Ramos (cell line): Measurements from ENCODE around the gene MRPS24.
"Not testable (repeated sequence)": the region's sequence is repeated elsewhere in the genome, so short reads cannot be mapped to it uniquely, and the experiment has no call there.

Source experiments
- in situ Hi-C: fragments of 300-500 bp; cut with MboI; formaldehyde crosslinking; loops from one replicate; pipeline ENCODE4 v1.14.3; 2022; ENCODE audit warnings: low sequenced_read_pairs; ENCODE audit not compliant: unreplicated experiment

The MRPS24 gene

DNA sequence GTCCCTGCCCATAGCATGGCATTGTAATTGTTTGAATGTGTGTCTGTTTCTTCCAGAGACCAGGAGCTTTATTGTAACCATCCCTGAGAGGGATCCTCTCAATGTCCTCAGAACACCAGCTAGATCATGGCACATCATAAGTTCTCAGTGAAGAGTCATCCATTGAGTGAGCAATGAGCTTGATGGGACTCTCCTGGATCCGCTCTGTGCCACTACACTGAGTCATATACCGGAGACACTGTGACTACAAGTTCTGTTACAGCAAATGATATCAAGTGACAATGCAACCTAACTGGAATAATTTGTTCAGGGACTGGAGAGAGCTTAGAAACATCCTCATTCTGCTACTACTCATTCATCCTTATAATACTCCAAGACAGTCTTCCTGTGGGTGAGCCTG lies 25.1 kb downstream of the MRPS24 start:
- in situ Hi-C loops, result loop anchor here (25.0 kb wide), 1 partner anchor 282 kb away; no protein-coding TSS in a partner anchor

DNA sequence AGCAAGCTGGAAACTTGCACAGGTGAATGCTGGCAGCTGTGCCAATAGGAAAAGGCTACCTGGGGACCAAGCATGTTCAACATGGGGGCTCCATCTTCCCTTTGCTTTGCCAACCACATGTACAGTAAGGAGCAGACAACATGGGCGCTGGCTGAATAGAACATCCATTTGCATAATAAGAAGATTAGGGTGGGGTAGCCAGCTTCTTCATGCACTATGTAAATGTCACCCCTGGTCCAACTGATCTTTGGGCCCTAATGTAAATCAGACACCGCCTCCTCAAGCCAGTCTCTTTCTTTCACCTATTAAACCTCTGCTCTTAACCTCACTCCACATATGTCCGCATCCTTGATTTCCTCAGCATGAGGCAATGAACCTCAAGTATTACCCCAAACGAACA lies 26.0 kb downstream of the MRPS24 start:
- in situ Hi-C loops, result loop anchor here (25.0 kb wide), 1 partner anchor 281 kb away; no protein-coding TSS in a partner anchor

DNA sequence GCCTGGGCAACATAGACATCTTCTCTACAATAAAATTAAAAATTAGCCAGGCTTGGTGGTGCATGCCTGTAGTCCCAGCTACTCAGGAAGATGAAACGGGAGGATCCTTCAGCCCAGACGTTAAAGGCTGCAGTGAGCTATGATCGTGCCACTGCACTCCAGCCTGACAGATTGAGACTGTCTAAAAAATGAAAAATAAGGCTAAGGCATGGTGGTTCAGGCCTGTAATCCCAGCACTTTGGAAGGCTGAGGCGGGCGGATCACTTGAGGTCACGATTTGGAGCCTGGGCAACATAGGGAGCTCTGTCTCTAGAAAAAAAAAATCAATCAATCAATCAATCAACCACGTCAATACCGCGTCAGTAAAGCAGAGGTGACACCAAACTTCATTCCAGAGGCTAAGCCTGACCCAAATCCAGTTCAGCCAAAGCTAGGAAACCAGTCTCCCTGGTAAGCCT lies 31.1 kb downstream of the MRPS24 start:
- in situ Hi-C loops, result loop anchor here (10.0 to 25.0 kb wide), 2 partner anchors 276 to 893 kb away; no protein-coding TSS in a partner anchor

DNA sequence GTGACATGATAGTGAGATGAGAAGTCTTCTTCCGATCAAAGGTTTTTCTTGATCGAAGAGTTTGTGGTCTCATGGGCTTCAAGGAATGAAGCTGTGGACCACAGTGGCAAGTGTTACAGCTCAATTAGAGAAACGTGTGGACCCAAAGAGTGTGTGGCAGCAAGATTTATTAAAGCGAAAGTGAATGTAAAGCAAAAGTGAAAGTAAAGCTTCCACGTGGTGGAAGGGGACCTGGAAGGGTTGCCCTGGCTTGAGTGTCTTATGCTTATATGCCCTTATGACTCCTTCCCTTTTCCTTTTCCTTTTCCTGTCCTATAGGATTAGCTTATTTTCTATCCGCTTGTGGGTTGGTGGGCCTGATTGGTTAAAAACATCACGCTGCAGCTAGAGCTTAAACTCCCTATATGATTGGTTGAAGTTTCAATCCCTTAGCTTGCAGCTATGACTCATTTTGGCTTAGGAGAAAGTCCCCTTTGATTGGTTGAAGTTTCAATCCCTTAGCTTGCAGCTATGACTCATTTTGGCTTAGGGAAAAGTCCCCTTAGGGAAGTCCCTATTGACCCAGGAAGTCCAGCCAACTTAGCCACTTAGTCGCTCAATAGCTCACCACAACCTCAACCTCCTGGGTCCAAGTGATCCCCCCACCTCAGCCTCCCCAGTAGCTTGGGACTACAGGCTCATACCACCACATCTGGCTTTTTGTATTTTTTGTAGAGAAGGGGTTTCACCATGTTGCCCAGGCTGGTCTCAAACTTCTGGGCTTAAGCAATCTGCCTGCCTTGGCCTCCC lies 34.7 kb downstream of the MRPS24 start:
- in situ Hi-C loops, result loop anchor here (10.0 to 25.0 kb wide), 2 partner anchors 272 to 890 kb away; no protein-coding TSS in a partner anchor

DNA sequence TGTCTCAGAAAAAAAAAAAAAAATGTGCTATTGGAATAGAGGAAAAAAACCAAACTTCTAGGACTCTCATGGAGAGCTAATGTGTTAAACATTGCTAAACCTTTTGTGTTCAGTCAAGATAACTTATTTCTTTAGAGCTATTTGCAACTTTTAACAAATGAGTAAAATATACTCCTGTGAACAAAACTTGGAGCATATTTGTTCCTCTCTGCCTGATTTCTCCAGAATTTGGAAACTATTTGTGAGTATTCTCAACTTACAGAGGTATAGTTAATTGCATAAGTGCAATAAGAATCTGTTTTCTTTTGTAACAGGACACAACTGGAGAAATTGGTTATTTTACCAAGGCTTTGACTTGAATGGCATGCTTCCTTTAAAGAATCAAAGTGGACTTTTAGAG lies 38.4 kb downstream of the MRPS24 start:
- in situ Hi-C loops, result loop anchor here (10.0 to 25.0 kb wide), 2 partner anchors 269 to 886 kb away; no protein-coding TSS in a partner anchor

DNA sequence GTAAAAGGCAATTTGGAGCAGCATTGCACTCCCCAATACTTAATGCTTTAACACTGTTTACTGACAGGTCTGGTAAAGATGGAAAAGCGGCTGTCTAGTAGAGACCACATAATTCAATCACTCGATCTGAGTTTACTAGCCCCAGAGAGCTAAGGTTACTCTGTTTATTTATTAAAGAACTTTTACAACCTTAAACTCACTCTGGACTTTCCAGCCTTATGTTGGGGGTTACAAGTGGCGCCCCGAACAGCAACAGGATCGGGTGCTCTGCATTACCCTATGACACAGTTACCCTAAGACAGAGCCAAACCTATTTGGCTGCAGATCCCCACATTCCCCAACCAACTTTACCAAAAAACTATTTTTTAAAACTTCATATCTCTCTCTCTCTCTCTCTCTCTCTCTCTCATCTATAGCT lies 43.9 kb downstream of the MRPS24 start:
- in situ Hi-C loops, result loop anchor here (25.0 kb wide), 1 partner anchor 263 kb away; no protein-coding TSS in a partner anchor

DNA sequence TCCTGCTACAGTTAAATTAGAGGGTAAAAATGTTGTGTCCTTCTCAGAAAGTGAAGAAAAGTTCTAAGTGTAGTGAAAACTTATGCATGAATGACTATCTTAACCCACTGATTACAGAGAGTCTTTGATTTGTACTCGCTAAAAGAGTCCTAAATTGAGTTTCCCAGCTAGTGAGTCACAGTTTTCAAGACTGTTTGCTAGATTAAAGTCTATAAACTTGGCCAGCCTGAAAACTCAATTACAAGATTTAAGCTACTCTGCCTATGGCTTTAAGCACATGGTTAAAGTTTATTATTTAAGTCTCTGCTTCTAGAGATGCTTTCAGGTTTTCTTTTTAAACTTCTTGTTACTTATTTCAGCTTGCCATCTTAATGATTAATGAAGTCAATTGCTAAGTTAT lies 44.4 kb downstream of the MRPS24 start:
- in situ Hi-C loops, result loop anchor here (25.0 kb wide), 1 partner anchor 263 kb away; no protein-coding TSS in a partner anchor

DNA sequence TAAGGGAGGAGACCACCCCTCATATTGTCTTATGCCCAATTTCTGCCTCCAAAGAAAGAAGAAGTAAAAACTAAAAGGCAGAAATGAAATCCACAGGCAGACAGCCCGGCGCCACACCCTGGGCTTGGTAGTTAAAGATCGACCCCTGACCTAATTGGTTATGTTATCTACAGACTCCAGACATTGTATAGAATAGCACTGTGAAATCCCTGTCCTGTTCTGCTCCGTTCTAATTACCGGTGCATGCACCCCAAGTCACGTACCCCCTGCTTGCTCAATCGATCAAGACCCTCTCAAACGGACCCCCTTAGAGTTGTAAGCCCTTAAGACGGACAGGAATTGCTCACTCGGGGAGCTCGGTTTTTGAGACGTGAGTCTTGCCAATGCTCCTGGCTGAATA lies 44.8 kb downstream of the MRPS24 start:
- in situ Hi-C loops, result not testable (repeated sequence)

DNA sequence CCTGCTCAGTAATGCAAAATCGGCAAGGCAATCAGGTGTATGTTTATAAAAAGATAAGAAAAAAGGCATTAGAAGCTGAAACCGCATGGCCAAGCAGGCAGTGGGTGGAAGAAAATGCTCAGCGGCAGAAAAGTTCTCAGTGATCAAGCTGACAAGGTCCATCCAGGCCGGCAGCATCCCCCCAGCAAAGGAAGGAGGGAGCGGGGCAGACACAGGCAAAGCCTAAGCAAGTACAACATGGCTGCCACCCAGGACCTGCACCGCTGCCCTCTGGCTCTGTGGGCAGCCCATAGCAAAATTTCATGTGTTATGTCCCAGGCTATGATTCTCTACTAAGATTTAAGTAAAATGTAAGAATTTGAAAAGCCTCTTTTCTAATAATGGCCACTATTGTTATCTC lies 45.4 kb downstream of the MRPS24 start:
- in situ Hi-C loops, result no loop called here

DNA sequence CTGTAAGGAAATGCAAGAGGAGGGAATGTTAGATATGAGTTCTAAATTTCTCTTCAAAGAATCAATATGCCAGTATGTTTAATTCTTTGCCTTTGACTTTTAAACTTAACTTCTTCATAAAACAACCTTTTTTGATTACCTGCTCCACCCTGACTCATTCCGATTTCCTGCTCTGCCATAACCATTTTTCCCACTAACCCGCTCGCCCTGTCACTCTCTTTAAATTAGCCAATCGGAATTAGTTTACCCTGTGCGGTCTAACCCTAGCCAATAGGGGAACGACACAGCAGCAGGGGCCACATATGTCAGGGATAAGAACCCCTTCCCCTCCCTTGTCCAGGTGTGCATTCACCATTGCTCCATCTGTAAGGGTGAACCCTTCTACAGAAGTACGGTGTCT lies 45.9 kb downstream of the MRPS24 start:
- in situ Hi-C loops, result not testable (repeated sequence)
